WTC11 (cell line): Measurements from ENCODE around the gene CFAP90.

Experiments used
- EMX1 ChIP-seq: fragments of 250-450 bp; sonication (Bioruptor Pico); IDR thresholded peaks from 2 replicates; pipeline ENCODE4 v1.8.0; 2021; ENCODE audit warnings: mild to moderate bottlenecking
- GRHL2 ChIP-seq: fragments of 250-450 bp; sonication (Bioruptor Pico); IDR thresholded peaks from 2 replicates; pipeline ENCODE4 v1.8.0; 2022; ENCODE audit warnings: mild to moderate bottlenecking, moderate library complexity; ENCODE audit not compliant: insufficient replicate concordance, severe bottlenecking
- RELA ChIP-seq: sonication (generic); formaldehyde crosslinking; IDR thresholded peaks from 2 replicates; pipeline ENCODE4 v1.8.1; 2022; ENCODE audit warnings: missing genetic modification reagents, mild to moderate bottlenecking, borderline replicate concordance
- TP53 ChIP-seq: sonication (generic); formaldehyde crosslinking; IDR thresholded peaks from 2 replicates; pipeline ENCODE4 v1.8.1; 2023; ENCODE audit warnings: mild to moderate bottlenecking, missing genetic modification reagents
- TF ChIP-seq, protein P1 (sequence below): fragments of 200-600 bp; IDR thresholded peaks from 2 replicates; pipeline ENCODE4 v1.8.0; 2022; ENCODE audit warnings: antibody characterized with exemption
- TF ChIP-seq, protein P2 (sequence below): fragments of 250-450 bp; sonication (Bioruptor Pico); IDR thresholded peaks from 2 replicates; pipeline ENCODE4 v1.9.0; 2021; ENCODE audit warnings: mild to moderate bottlenecking

GRCh38 chr5:7881091-7881490, 30.2 kb upstream of the CFAP90 start:
- TF ChIP-seq EMX1 (CRISPR knock-in tag) (no peak), GRHL2 (no peak), RELA (CRISPR knock-in tag) (no peak), TP53 (CRISPR knock-in tag) (no peak)
- TF ChIP-seq, protein P1, sequence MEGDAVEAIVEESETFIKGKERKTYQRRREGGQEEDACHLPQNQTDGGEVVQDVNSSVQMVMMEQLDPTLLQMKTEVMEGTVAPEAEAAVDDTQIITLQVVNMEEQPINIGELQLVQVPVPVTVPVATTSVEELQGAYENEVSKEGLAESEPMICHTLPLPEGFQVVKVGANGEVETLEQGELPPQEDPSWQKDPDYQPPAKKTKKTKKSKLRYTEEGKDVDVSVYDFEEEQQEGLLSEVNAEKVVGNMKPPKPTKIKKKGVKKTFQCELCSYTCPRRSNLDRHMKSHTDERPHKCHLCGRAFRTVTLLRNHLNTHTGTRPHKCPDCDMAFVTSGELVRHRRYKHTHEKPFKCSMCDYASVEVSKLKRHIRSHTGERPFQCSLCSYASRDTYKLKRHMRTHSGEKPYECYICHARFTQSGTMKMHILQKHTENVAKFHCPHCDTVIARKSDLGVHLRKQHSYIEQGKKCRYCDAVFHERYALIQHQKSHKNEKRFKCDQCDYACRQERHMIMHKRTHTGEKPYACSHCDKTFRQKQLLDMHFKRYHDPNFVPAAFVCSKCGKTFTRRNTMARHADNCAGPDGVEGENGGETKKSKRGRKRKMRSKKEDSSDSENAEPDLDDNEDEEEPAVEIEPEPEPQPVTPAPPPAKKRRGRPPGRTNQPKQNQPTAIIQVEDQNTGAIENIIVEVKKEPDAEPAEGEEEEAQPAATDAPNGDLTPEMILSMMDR, result no peak
- TF ChIP-seq, protein P2, sequence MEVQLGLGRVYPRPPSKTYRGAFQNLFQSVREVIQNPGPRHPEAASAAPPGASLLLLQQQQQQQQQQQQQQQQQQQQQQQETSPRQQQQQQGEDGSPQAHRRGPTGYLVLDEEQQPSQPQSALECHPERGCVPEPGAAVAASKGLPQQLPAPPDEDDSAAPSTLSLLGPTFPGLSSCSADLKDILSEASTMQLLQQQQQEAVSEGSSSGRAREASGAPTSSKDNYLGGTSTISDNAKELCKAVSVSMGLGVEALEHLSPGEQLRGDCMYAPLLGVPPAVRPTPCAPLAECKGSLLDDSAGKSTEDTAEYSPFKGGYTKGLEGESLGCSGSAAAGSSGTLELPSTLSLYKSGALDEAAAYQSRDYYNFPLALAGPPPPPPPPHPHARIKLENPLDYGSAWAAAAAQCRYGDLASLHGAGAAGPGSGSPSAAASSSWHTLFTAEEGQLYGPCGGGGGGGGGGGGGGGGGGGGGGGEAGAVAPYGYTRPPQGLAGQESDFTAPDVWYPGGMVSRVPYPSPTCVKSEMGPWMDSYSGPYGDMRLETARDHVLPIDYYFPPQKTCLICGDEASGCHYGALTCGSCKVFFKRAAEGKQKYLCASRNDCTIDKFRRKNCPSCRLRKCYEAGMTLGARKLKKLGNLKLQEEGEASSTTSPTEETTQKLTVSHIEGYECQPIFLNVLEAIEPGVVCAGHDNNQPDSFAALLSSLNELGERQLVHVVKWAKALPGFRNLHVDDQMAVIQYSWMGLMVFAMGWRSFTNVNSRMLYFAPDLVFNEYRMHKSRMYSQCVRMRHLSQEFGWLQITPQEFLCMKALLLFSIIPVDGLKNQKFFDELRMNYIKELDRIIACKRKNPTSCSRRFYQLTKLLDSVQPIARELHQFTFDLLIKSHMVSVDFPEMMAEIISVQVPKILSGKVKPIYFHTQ, result no peak
